Subcutaneous abdominal adipose tissue (tissue), 5 donors: Measurements from ENCODE around the gene ABI3BP.

ENCODE experiments used
- H3K27ac ChIP-seq: one replicate; pipeline ENCODE4 v1.7.0; 2013; ENCODE audit warnings: low read depth, mild to moderate bottlenecking, inconsistent platforms, low read length, moderate library complexity
- H3K27me3 ChIP-seq, 5 donors: one replicate each; pipeline ENCODE4 v1.7.0; 2013; ENCODE audit warnings: low read length in 5 of 5, inconsistent platforms in 1 of 5; ENCODE audit not compliant: control insufficient read depth in 5 of 5, insufficient read depth in 4 of 5
- H3K36me3 ChIP-seq, 5 donors: one replicate each; pipeline ENCODE4 v1.7.0; 2013; ENCODE audit warnings: low read length in 5 of 5; ENCODE audit not compliant: control insufficient read depth in 5 of 5, insufficient read depth in 5 of 5
- H3K4me1 ChIP-seq, 5 donors: one replicate each; pipeline ENCODE4 v1.7.0; 2013; ENCODE audit warnings: low read length in 5 of 5, mild to moderate bottlenecking in 3 of 5, moderate library complexity in 1 of 5; ENCODE audit not compliant: control insufficient read depth in 5 of 5, insufficient read depth in 5 of 5
- H3K4me3 ChIP-seq, 5 donors: one replicate each; pipeline ENCODE4 v1.7.0; 2013; ENCODE audit warnings: low read length in 5 of 5, low read depth in 1 of 5
- H3K9ac ChIP-seq, 5 donors: one replicate each; pipeline ENCODE4 v1.7.0; 2013; ENCODE audit warnings: low read length in 5 of 5, mild to moderate bottlenecking in 4 of 5, moderate library complexity in 3 of 5
- H3K9me3 ChIP-seq, 5 donors: one replicate each; pipeline ENCODE4 v1.7.0; 2013; ENCODE audit warnings: low read length in 5 of 5; ENCODE audit not compliant: control insufficient read depth in 5 of 5
- donor health status: healthy.
- donor health status: healthy.
- donor health status: healthy.
- donor health status: healthy.
- donor health status: healthy.

Gene ABI3BP

GRCh38 chr3:100717063-100717462, 276.2 kb downstream of the ABI3BP start:
- H3K9ac ChIP-seq: no peak overlapping the region
- H3K9me3 ChIP-seq: no peaks in the 10 kb centered on the region
- H3K27ac ChIP-seq: no peak overlapping the region
- H3K4me1 ChIP-seq: peaks cover 0 to 8% (median 0%) of the 10 kb centered on the region in 5 donors
- no peaks in the 10 kb centered on the region for H3K27me3 ChIP-seq
- H3K36me3 ChIP-seq: peaks cover 17 to 34% (median 26%) of the 10 kb centered on the region in 5 donors
- H3K4me3 ChIP-seq: no peak overlapping the region

GRCh38 chr3:100715176-100715575, 278.0 kb downstream of the ABI3BP start:
- Histone ChIP-seq H3K36me3 (peaks cover 9 to 22% (median 16%) of the 10 kb centered on the region in 5 donors), H3K4me1 (peaks cover 0 to 20% (median 11%) of the 10 kb centered on the region in 5 donors), H3K9me3 (no peaks in the 10 kb centered on the region), H3K27me3 (no peaks in the 10 kb centered on the region), H3K9ac (no peak overlapping the region), H3K27ac (no peak overlapping the region), H3K4me3 (no peak overlapping the region)

GRCh38 chr3:100710261-100710968, 282.8 kb downstream of the ABI3BP start:
- H3K27ac ChIP-seq: peak overlapping the region; percentile 93
- H3K27me3 ChIP-seq: peaks cover 0 to 6% (median 0%) of the 10 kb centered on the region in 5 donors

GRCh38 chr3:100709842-100710260, 283.4 kb downstream of the ABI3BP start:
- H3K4me1 ChIP-seq: peaks cover 0 to 18% (median 16%) of the 10 kb centered on the region in 5 donors
- peak overlapping the region; percentile 71 to 86 (median 82) for H3K4me3 ChIP-seq
- peak overlapping the region; percentile 93 for H3K27ac ChIP-seq
- peaks cover 0 to 7% (median 0%) of the 10 kb centered on the region in 5 donors for H3K27me3 ChIP-seq
- peaks cover 0 to 8% (median 7%) of the 10 kb centered on the region in 5 donors for H3K36me3 ChIP-seq
- H3K9me3 ChIP-seq: no peaks in the 10 kb centered on the region
- H3K9ac ChIP-seq: peak overlapping the region; percentile 74 to 94 (median 92)

More at GRCh38 chr3:100710261-100710968, 282.8 kb downstream of the ABI3BP start:
- Histone ChIP-seq H3K9ac (peak overlapping the region; percentile 68 to 92 (median 79)), H3K36me3 (peaks cover 3 to 13% (median 12%) of the 10 kb centered on the region in 5 donors), H3K4me3 (peak overlapping the region; percentile 71 to 86 (median 82)), H3K9me3 (no peaks in the 10 kb centered on the region), H3K4me1 (peaks cover 0 to 18% (median 16%) of the 10 kb centered on the region in 5 donors)

GRCh38 chr3:100708989-100709841, 284.0 kb downstream of the ABI3BP start, which contains the start of gene TFG:
TSS of gene TFG (plus strand) at chr3:100709494. CDS start at chr3:100713686, 4,192 bp downstream.
- Histone ChIP-seq H3K9me3 (no peaks in the 10 kb centered on the region), H3K36me3 (peaks cover 0 to 6% (median 4%) of the 10 kb centered on the region in 5 donors), H3K27ac (peak within 1 kb of the TSS; percentile 93), H3K4me1 (peaks cover 0 to 18% (median 16%) of the 10 kb centered on the region in 5 donors), H3K9ac (peak within 1 kb of the TSS; percentile 74 to 94 (median 92)), H3K4me3 (peak within 1 kb of the TSS; percentile 71 to 86 (median 82)), H3K27me3 (peaks cover 0 to 7% (median 0%) of the 10 kb centered on the region in 5 donors)

- H3K4me1 ChIP-seq: peaks cover 0 to 18% (median 16%) of the 10 kb centered on the region in 5 donors
- peak overlapping the region; percentile 81 for H3K27ac ChIP-seq
- H3K4me3 ChIP-seq: peak overlapping the region; percentile 57 to 85 (median 71)
- H3K27me3 ChIP-seq: peaks cover 0 to 7% (median 0%) of the 10 kb centered on the region in 5 donors
- H3K36me3 ChIP-seq: peaks cover 0 to 4% (median under 1%) of the 10 kb centered on the region in 5 donors
- peak overlapping the region in 4 of 5 donors; percentile 46 to 74 (median 58) for H3K9ac ChIP-seq
- no peaks in the 10 kb centered on the region for H3K9me3 ChIP-seq
Measured at GRCh38 chr3:100708644-100708988, 284.6 kb downstream of the ABI3BP start.

- Histone ChIP-seq H3K36me3 (no peaks in the 10 kb centered on the region), H3K4me3 (no peak overlapping the region), H3K27me3 (peaks cover 0 to 7% (median 0%) of the 10 kb centered on the region in 5 donors), H3K4me1 (peaks cover 0 to 16% (median 14%) of the 10 kb centered on the region in 5 donors), H3K9ac (no peak overlapping the region), H3K27ac (no peak overlapping the region), H3K9me3 (no peaks in the 10 kb centered on the region)
Measured at GRCh38 chr3:100706365-100706764, 286.9 kb downstream of the ABI3BP start.

- H3K9me3 ChIP-seq: no peaks in the 10 kb centered on the region
- peaks cover 0 to 4% (median 3%) of the 10 kb centered on the region in 5 donors for H3K4me1 ChIP-seq
- no peak overlapping the region for H3K27ac ChIP-seq
- H3K27me3 ChIP-seq: peaks cover 0 to 7% (median 0%) of the 10 kb centered on the region in 5 donors
- H3K36me3 ChIP-seq: no peaks in the 10 kb centered on the region
- H3K4me3 ChIP-seq: no peak overlapping the region
- no peak overlapping the region for H3K9ac ChIP-seq
Measured at GRCh38 chr3:100703865-100704264, 289.4 kb downstream of the ABI3BP start.

- H3K27me3 ChIP-seq: peaks cover 0 to 10% (median 0%) of the 10 kb centered on the region in 5 donors
- no peak overlapping the region for H3K27ac ChIP-seq
- no peaks in the 10 kb centered on the region for H3K9me3 ChIP-seq
- H3K36me3 ChIP-seq: no peaks in the 10 kb centered on the region
- no peak overlapping the region for H3K4me3 ChIP-seq
- H3K4me1 ChIP-seq: no peaks in the 10 kb centered on the region
- no peak overlapping the region for H3K9ac ChIP-seq
Measured at GRCh38 chr3:100702980-100703345, 290.3 kb downstream of the ABI3BP start.
